PFSK-1 (cell line): Measurements from ENCODE around the gene RTP2.

Source experiments
- POLR2AphosphoS5 ChIP-seq: IDR thresholded peaks from 2 replicates; pipeline ENCODE4 v1.6.1; 2012; ENCODE audit warnings: low read depth, mild to moderate bottlenecking, control low read depth, low read length, moderate library complexity
- REST ChIP-seq, 2 experiments: IDR thresholded peaks; 2 replicates each; pipeline versions ENCODE4 v1.6.1 to v1.8.0; 2011 to 2012; ENCODE audit warnings: low read depth in 2 of 2, low read length in 2 of 2, control low read depth in 1 of 2, inconsistent platforms in 1 of 2, mild to moderate bottlenecking in 1 of 2, moderate library complexity in 1 of 2; ENCODE audit not compliant: insufficient read depth in 1 of 2
- TAF1 ChIP-seq: IDR thresholded peaks from 2 replicates; pipeline ENCODE4 v1.6.1; 2012; ENCODE audit warnings: low read length, control low read depth, borderline replicate concordance; ENCODE audit not compliant: insufficient read depth

- TF ChIP-seq REST (IDR thresholded peaks at IDR 0.05; ENCODE audit: insufficient read depth in 1 of 2, low read depth in 2 of 2, low read length in 2 of 2) (no peak), POLR2AphosphoS5 (no peak), TAF1 (no peak)
Observed at GRCh38 chr3:187726564-187726963, 24.2 kb upstream of the RTP2 start.
